ENCODE measurements around the gene ARHGAP6. TPM values are rescaled to one million over a fixed set of nuclear protein-coding genes. Genes with fewer than 3 reads are reported as not detected.

ARHGAP6 gene
- total RNA-seq, 3 donors from 2014 or later: 10.1 to 32.6 (median 14.7) TPM

- H3K4me3 ChIP-seq: no peak overlapping the region
- intact Hi-C loops (cut with DNase I; ENCODE audit: low total_unique reads): no loop called here
- no peak overlapping the region for H3K27ac ChIP-seq
- H3K36me3 ChIP-seq: no peaks in the 10 kb centered on the region
- peaks cover 0 to 28% of the 10 kb centered on the region in 2 donors for H3K27me3 ChIP-seq
- TF ChIP-seq POLR2A (IDR thresholded peaks at IDR 0.05) (no peak), CTCF (IDR thresholded peaks at IDR 0.05) (no peak), POLR2AphosphoS5 (IDR thresholded peaks at IDR 0.05) (no peak)
- DNase-seq (ENCODE audit: low spot score in 2 of 2): no peak
- H3K4me1 ChIP-seq: no peaks in the 10 kb centered on the region
- no peaks in the 10 kb centered on the region for H3K9me3 ChIP-seq
Measured at GRCh38 chrX:11261260-11261659, 404.5 kb downstream of the ARHGAP6 start.

DNA sequence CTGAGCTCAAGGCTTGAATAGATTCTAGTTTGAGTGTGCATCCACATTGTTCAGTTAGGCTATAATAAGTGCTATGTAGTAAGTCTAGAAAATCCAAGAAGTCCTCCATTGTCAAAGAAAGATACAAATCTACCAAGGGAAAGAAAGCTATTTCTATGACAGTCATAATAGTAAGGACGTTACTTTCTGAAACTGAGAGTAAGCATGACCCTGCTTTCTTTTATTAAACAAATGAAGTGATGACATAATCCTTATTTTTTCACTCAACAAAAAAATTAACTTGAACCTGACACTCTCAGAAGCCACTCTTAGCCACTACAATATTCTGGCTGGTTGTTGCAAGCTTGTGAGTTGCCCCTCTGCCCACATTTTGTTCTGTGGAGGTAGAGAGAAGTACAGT, 406.3 kb downstream of the ARHGAP6 start:
- no peak overlapping the region for H3K4me3 ChIP-seq
- H3K4me1 ChIP-seq: no peaks in the 10 kb centered on the region
- TF ChIP-seq CTCF (IDR thresholded peaks at IDR 0.05) (no peak), POLR2A (IDR thresholded peaks at IDR 0.05) (no peak), POLR2AphosphoS5 (IDR thresholded peaks at IDR 0.05) (no peak)
- H3K27ac ChIP-seq: no peak overlapping the region
- intact Hi-C loops (cut with DNase I; ENCODE audit: low total_unique reads): no loop called here
- no peaks in the 10 kb centered on the region for H3K36me3 ChIP-seq
- no peaks in the 10 kb centered on the region for H3K9me3 ChIP-seq
- H3K27me3 ChIP-seq: peaks cover 0 to 26% of the 10 kb centered on the region in 2 donors
- DNase-seq (ENCODE audit: low spot score in 2 of 2): no peak

GRCh38 chrX:11257711-11258110, 408.0 kb downstream of the ARHGAP6 start:
- TF ChIP-seq POLR2A (IDR thresholded peaks at IDR 0.05) (no peak), CTCF (IDR thresholded peaks at IDR 0.05) (no peak), POLR2AphosphoS5 (IDR thresholded peaks at IDR 0.05) (no peak)
- no peak for DNase-seq (ENCODE audit: low spot score in 2 of 2)
- Histone ChIP-seq H3K4me1 (no peaks in the 10 kb centered on the region), H3K27me3 (peaks cover 0 to 23% of the 10 kb centered on the region in 2 donors), H3K27ac (no peak overlapping the region), H3K9me3 (no peaks in the 10 kb centered on the region), H3K36me3 (no peaks in the 10 kb centered on the region), H3K4me3 (no peak overlapping the region)
- intact Hi-C loops (cut with DNase I; ENCODE audit: low total_unique reads): no loop called here

GRCh38 chrX:11257290-11257689, 408.4 kb downstream of the ARHGAP6 start:
- Histone ChIP-seq H3K36me3 (no peaks in the 10 kb centered on the region), H3K4me1 (no peaks in the 10 kb centered on the region), H3K9me3 (no peaks in the 10 kb centered on the region), H3K27me3 (peaks cover 0 to 27% of the 10 kb centered on the region in 2 donors), H3K4me3 (no peak overlapping the region), H3K27ac (no peak overlapping the region)
- TF ChIP-seq POLR2AphosphoS5 (IDR thresholded peaks at IDR 0.05) (no peak), CTCF (IDR thresholded peaks at IDR 0.05) (no peak), POLR2A (IDR thresholded peaks at IDR 0.05) (no peak)
- intact Hi-C loops (cut with DNase I; ENCODE audit: low total_unique reads): no loop called here
- no peak for DNase-seq (ENCODE audit: low spot score in 2 of 2)

- no peak overlapping the region for H3K27ac ChIP-seq
- no peaks in the 10 kb centered on the region for H3K36me3 ChIP-seq
- H3K27me3 ChIP-seq: peaks cover 0 to 13% of the 10 kb centered on the region in 2 donors
- no peak overlapping the region for H3K4me3 ChIP-seq
- H3K9me3 ChIP-seq: no peaks in the 10 kb centered on the region
- no peak for TF ChIP-seq POLR2A (IDR thresholded peaks at IDR 0.05)
- TF ChIP-seq CTCF (IDR thresholded peaks at IDR 0.05): no peak
- TF ChIP-seq POLR2AphosphoS5 (IDR thresholded peaks at IDR 0.05): no peak
- H3K4me1 ChIP-seq: no peaks in the 10 kb centered on the region
- intact Hi-C loops (cut with DNase I; ENCODE audit: low total_unique reads): no loop called here
- DNase-seq (ENCODE audit: low spot score in 2 of 2): no peak
Measured at GRCh38 chrX:11254417-11255109, 411.2 kb downstream of the ARHGAP6 start.
